GM12878 (cell line): ENCODE results near the gene PTPRN2. TPM values are rescaled to one million over a fixed set of nuclear protein-coding genes. Genes with fewer than 3 reads are reported as not detected.

ENCODE experiments used
- ATAC-seq: fragments of 200-7000 bp; cut with Tn5 transposase; 3 replicates; pipeline ENCODE4 v1.9.1; 2020; ENCODE audit warnings: mild to moderate bottlenecking, moderate library complexity
- BruUV-seq: library from RNA; stranded (reverse); fragments of 400-500 nt; replicated peaks from 2 replicates; lab custom pipeline; 2021; lab: Mats Ljungman, UMichigan
- CTCF ChIA-PET: fragments of 300-600 bp; sonication (Branson Sonifier 250); formaldehyde crosslinking; extraction: SDS; loops from one replicate; lab custom pipeline; 2021; ENCODE audit warnings: inconsistent platforms; lab: Yijun Ruan, JAX
- POLR2A ChIA-PET: fragments of 350-600 bp; formaldehyde crosslinking; extraction: SDS; loops from one replicate; lab custom pipeline; 2021; ENCODE audit warnings: inconsistent platforms; lab: Charles Lee
- RAD21 ChIA-PET: fragments of 300-600 bp; sonication (Branson Sonifier 250); formaldehyde crosslinking; loops from one replicate; lab custom pipeline; 2023; ENCODE audit warnings: antibody characterized with exemption; ENCODE audit not compliant: unreplicated experiment; lab: Charles Lee
- SMC1A ChIA-PET: fragments of 300-600 bp; sonication (Branson Sonifier 250); formaldehyde crosslinking; loops from one replicate; lab custom pipeline; 2023; ENCODE audit not compliant: unreplicated experiment, uncharacterized antibody; lab: Charles Lee
- DNase-seq: peaks from one replicate; pipeline ENCODE4 v3.0.0-alpha.2; 2011; ENCODE audit warnings: low read depth, low spot score
- FAIRE-seq: peaks from 3 replicates; lab custom pipeline; 2011; peaks lifted over from hg19 to GRCh38; lab: Jason Lieb, UNC
- H2AFZ ChIP-seq: 2 replicates; pipeline ENCODE4 v1.6.0; 2011; ENCODE audit warnings: low read depth, low read length, control low read depth; ENCODE audit not compliant: control insufficient read depth
- H3K27ac ChIP-seq: 2 replicates; pipeline ENCODE4 v1.5.1; 2011; ENCODE audit warnings: control low read depth; ENCODE audit not compliant: control insufficient read depth, insufficient read depth
- H3K27me3 ChIP-seq, 2 experiments: replicated peaks in 1 of 2; 2 replicates each; pipeline versions ENCODE4 v1.6.0 to v1.6.1; 2011; ENCODE audit warnings: low read length in 1 of 2; ENCODE audit not compliant: control insufficient read depth in 2 of 2, insufficient read depth in 2 of 2
- H3K36me3 ChIP-seq, 2 experiments: 2 replicates each; pipeline ENCODE4 v1.5.1; 2011; ENCODE audit warnings: low read length in 1 of 2; ENCODE audit not compliant: control insufficient read depth in 2 of 2, insufficient read depth in 2 of 2
- H3K4me1 ChIP-seq: 2 replicates; pipeline ENCODE4 v1.6.1; 2011; ENCODE audit warnings: mild to moderate bottlenecking, low read length, moderate library complexity, mixed read lengths; ENCODE audit not compliant: control insufficient read depth, insufficient read depth
- H3K4me2 ChIP-seq: 2 replicates; pipeline ENCODE4 v1.6.0; 2011; ENCODE audit warnings: control low read depth; ENCODE audit not compliant: control insufficient read depth, insufficient read depth
- H3K4me3 ChIP-seq: fragments of 200-600 bp; sonication (generic); 2 replicates; pipeline ENCODE4 v1.5.1; 2016
- H3K79me2 ChIP-seq: 2 replicates; pipeline ENCODE4 v1.6.0; 2011; ENCODE audit warnings: low read length; ENCODE audit not compliant: control insufficient read depth, insufficient read depth
- H3K9ac ChIP-seq: 2 replicates; pipeline ENCODE4 v1.8.0; 2011; ENCODE audit warnings: low read length, control low read depth, mixed read lengths; ENCODE audit not compliant: control insufficient read depth, insufficient read depth
- H3K9me3 ChIP-seq: replicated peaks from 3 replicates; pipeline ENCODE4 v1.5.1; 2011; ENCODE audit warnings: mild to moderate bottlenecking, low read length; ENCODE audit not compliant: control insufficient read depth, insufficient read depth
- H4K20me1 ChIP-seq: 2 replicates; pipeline ENCODE4 v1.6.0; 2011; ENCODE audit not compliant: control insufficient read depth, insufficient read depth
- E2F4 ChIP-seq: IDR thresholded peaks from 2 replicates; pipeline ENCODE4 v1.6.1; 2012; ENCODE audit warnings: low read depth, low read length, improper control_type of control experiment
- ELK1 ChIP-seq: IDR thresholded peaks from 2 replicates; pipeline ENCODE4 v1.6.1; 2012; ENCODE audit warnings: low read depth, low read length, improper control_type of control experiment
- IRF4 ChIP-seq: IDR thresholded peaks from 2 replicates; pipeline ENCODE4 v1.6.1; 2011; ENCODE audit warnings: low read depth, low read length
- PKNOX1 ChIP-seq: fragments of 450-650 bp; IDR thresholded peaks from 2 replicates; pipeline ENCODE4 v1.6.1; 2016; ENCODE audit warnings: mild to moderate bottlenecking
- ZSCAN29 ChIP-seq: fragments of 450-650 bp; IDR thresholded peaks from 2 replicates; pipeline ENCODE4 v1.6.1; 2017; ENCODE audit warnings: mild to moderate bottlenecking, moderate library complexity
- WGBS: methylation state at CpG from one replicate; pipeline ENCODE4 v1.1.6; 2016; ENCODE audit warnings: low lambda C conversion rate; ENCODE audit not compliant: insufficient replicate concordance, insufficient coverage; ENCODE audit errors: missing lambda C conversion rate; 5-methylcytosine and 5-hydroxymethylcytosine counted together
- in situ Hi-C: fragments of 300-500 bp; cut with MboI; formaldehyde crosslinking; loops from 9 replicates; pipeline ENCODE4 v1.14.3; 2018; ENCODE audit warnings: mixed read lengths
- intact Hi-C: fragments of 100-400 bp; cut with micrococcal nuclease; formaldehyde crosslinking; loops from one replicate; pipeline ENCODE4 v1.14.2; 2022; ENCODE audit not compliant: unreplicated experiment
- polyA plus RNA-seq, 11 experiments: library from polyadenylated mRNA; depleted of rRNA in 4 of 11; unstranded in 6 of 11; stranded (reverse) in 5 of 11; fragments of >200 nt; fragmentation: Nextera tagmentation in 4 of 11; fragmentation: Illumina TruSeq in 1 of 11; extraction: Ambion mirVana in 4 of 11; extraction: Trizol in 1 of 11; gene quantifications; 1 replicate in 1 of 11; 2 replicates in 10 of 11; pipeline versions ENCODE4 v1.2.1 to v1.2.3, GENCODE V29; 2011 to 2016; ENCODE audit warnings: inconsistent platforms in 2 of 11, missing spikeins in 2 of 11, low read depth in 1 of 11
- total RNA-seq, 4 experiments: library from RNA; depleted of rRNA in 3 of 4; stranded (reverse); fragments of >200 nt in 3 of 4; fragmentation: Illumina TruSeq in 1 of 4; extraction: Trizol in 1 of 4; gene quantifications; 2 replicates each; pipeline versions ENCODE4 v1.2.1 to v1.2.3, GENCODE V29; 2013 to 2021

PTPRN2 gene
- total and polyA plus RNA-seq, 10 of the 15 experiments (the other 5 are each of a cell fraction or from before 2014, with no cell fraction given) = 5.4 TPM; not detected in 9

- no peak for TF ChIP-seq E2F4
- no peak for TF ChIP-seq PKNOX1
Observed at GRCh38 chr7:158268816-158269535, 318.6 kb downstream of the PTPRN2 start (continued).

- in situ Hi-C loops = no loop called here
- no peak overlapping the region for H3K4me3 ChIP-seq
- ATAC-seq (no peak), FAIRE-seq (no peak), DNase-seq (no peak)
- no peaks in the 10 kb centered on the region for H3K27me3 ChIP-seq
- no peaks in the 10 kb centered on the region for H3K36me3 ChIP-seq
- H3K4me2 ChIP-seq = no peak overlapping the region
- BruUV-seq = no TSS peak
- intact Hi-C loops = no loop called here
- SMC1A ChIA-PET = no interaction called here
- no peaks in the 10 kb centered on the region for H3K79me2 ChIP-seq
- H3K4me1 ChIP-seq = no peaks in the 10 kb centered on the region
- 62% methylated on average over 25 of the region's 29 CpGs for WGBS
- H4K20me1 ChIP-seq = no peaks in the 10 kb centered on the region
- H3K9ac ChIP-seq = no peak overlapping the region
- CTCF ChIA-PET = no interaction called here
- H3K9me3 ChIP-seq = peaks cover 3% of the 10 kb centered on the region; the same call in 1 of the 3 replicates
- RAD21 ChIA-PET = no interaction called here
- H3K27ac ChIP-seq = no peak overlapping the region
- H2AFZ ChIP-seq = no peak overlapping the region
- TF ChIP-seq IRF4 (no peak), ZSCAN29 (no peak), ELK1 (no peak)
- POLR2A ChIA-PET = no interaction called here
Observed at GRCh38 chr7:158267742-158268435, 319.7 kb downstream of the PTPRN2 start.
